Activated gamma-delta T cell (primary cell): ENCODE data around the gene SMARCD3.

Experiments used
- DNase-seq: peaks from one replicate; lab custom pipeline; 2025; lab: John Stamatoyannopoulos, UW
- total RNA-seq, 2 donors: gene quantifications; one replicate each; lab custom pipeline; 2026; lab: John Stamatoyannopoulos, UW

Gene SMARCD3
- total RNA-seq = 5.3 to 31.1 reads per million in 2 donors

- DNase-seq = no peak
Measured at GRCh38 chr7:151248346-151249033, at the start of gene SMARCD3. Gene SMARCD3, minus strand, starts transcription at chr7:151248694. Its CDS starts 132 bp downstream, at chr7:151248562.

GRCh38 chr7:151296202-151296992, 47.9 kb upstream of the SMARCD3 start:
- no peak for DNase-seq

GRCh38 chr7:151292850-151293249, 44.4 kb upstream of the SMARCD3 start:
- no peak for DNase-seq

- no peak for DNase-seq
Measured at GRCh38 chr7:151291206-151291605, 42.7 kb upstream of the SMARCD3 start.

GRCh38 chr7:151290355-151290760, 41.9 kb upstream of the SMARCD3 start:
- DNase-seq = no peak

GRCh38 chr7:151289891-151290290, 41.4 kb upstream of the SMARCD3 start:
- DNase-seq = no peak

GRCh38 chr7:151286148-151286547, 37.7 kb upstream of the SMARCD3 start:
- DNase-seq = no peak

GRCh38 chr7:151283302-151283701, 34.8 kb upstream of the SMARCD3 start:
- no peak for DNase-seq

- no peak for DNase-seq
Measured at GRCh38 chr7:151282111-151282510, 33.6 kb upstream of the SMARCD3 start.

GRCh38 chr7:151281686-151282085, 33.2 kb upstream of the SMARCD3 start:
- DNase-seq = no peak

- no peak for DNase-seq
Measured at GRCh38 chr7:151280388-151281019, 32.0 kb upstream of the SMARCD3 start.

- no peak for DNase-seq
Measured at GRCh38 chr7:151279868-151280267, 31.4 kb upstream of the SMARCD3 start.

- DNase-seq = no peak
Measured at GRCh38 chr7:151278949-151279348, 30.5 kb upstream of the SMARCD3 start.

GRCh38 chr7:151277631-151278030, 29.1 kb upstream of the SMARCD3 start:
- DNase-seq = no peak

GRCh38 chr7:151276666-151277590, 28.4 kb upstream of the SMARCD3 start:
- no peak for DNase-seq

GRCh38 chr7:151275813-151276577, 27.5 kb upstream of the SMARCD3 start:
- DNase-seq = no peak

- DNase-seq = no peak
Measured at GRCh38 chr7:151274936-151275812, 26.7 kb upstream of the SMARCD3 start.

GRCh38 chr7:151274396-151274795, 25.9 kb upstream of the SMARCD3 start:
- no peak for DNase-seq

- DNase-seq = no peak
Measured at GRCh38 chr7:151273651-151274390, 25.3 kb upstream of the SMARCD3 start.
